GM23338 (cell line): ENCODE measurements around the gene DNAH9. TPM values are rescaled to one million over a fixed set of nuclear protein-coding genes. Genes with fewer than 3 reads are reported as not detected.

ENCODE experiments used
- ATAC-seq: fragments of 200-7000 bp; cut with Tn5 transposase; 3 replicates; pipeline ENCODE4 v1.9.1; 2020
- DNase-seq: peaks from one replicate; pipeline ENCODE4 v3.0.0-alpha.2; 2015; ENCODE audit warnings: low spot score
- H2AFZ ChIP-seq: fragments of 200-600 bp; sonication (generic); 2 replicates; pipeline ENCODE4 v1.8.0; 2016; ENCODE audit warnings: antibody characterized with exemption, mild to moderate bottlenecking, moderate library complexity
- H3F3A ChIP-seq: fragments of 200-600 bp; sonication (generic); replicated peaks from 2 replicates; pipeline ENCODE4 v1.8.0; 2017; ENCODE audit warnings: antibody characterized with exemption, mixed run types, low read depth
- H3K27ac ChIP-seq: fragments of 200-600 bp; sonication (generic); 2 replicates; pipeline ENCODE4 v1.6.1; 2016; ENCODE audit warnings: low read depth
- H3K27me3 ChIP-seq: fragments of 200-600 bp; sonication (generic); 2 replicates; pipeline ENCODE4 v1.8.0; 2016; ENCODE audit warnings: mild to moderate bottlenecking, mixed run types, moderate library complexity; ENCODE audit not compliant: insufficient read depth
- H3K36me3 ChIP-seq: fragments of 200-600 bp; sonication (generic); 2 replicates; pipeline ENCODE4 v1.8.0; 2016; ENCODE audit warnings: mild to moderate bottlenecking; ENCODE audit not compliant: insufficient read depth
- H3K4me1 ChIP-seq: fragments of 200-600 bp; sonication (generic); 2 replicates; pipeline ENCODE4 v1.8.0; 2016; ENCODE audit warnings: mild to moderate bottlenecking, moderate library complexity; ENCODE audit not compliant: insufficient read depth
- H3K4me2 ChIP-seq: fragments of 200-600 bp; sonication (generic); 2 replicates; pipeline ENCODE4 v1.7.1; 2017; ENCODE audit warnings: mixed run types
- H3K4me3 ChIP-seq: fragments of 200-600 bp; sonication (generic); 2 replicates; pipeline ENCODE4 v1.6.1; 2016; ENCODE audit warnings: mixed run types
- H3K79me2 ChIP-seq: fragments of 200-600 bp; sonication (generic); replicated peaks from 2 replicates; pipeline ENCODE4 v1.8.0; 2017; ENCODE audit warnings: mild to moderate bottlenecking; ENCODE audit not compliant: insufficient read depth
- H3K9me2 ChIP-seq: fragments of 200-600 bp; sonication (generic); 2 replicates; pipeline ENCODE4 v1.8.0; 2017; ENCODE audit not compliant: insufficient read depth
- H4K20me1 ChIP-seq: fragments of 200-600 bp; sonication (generic); replicated peaks from 2 replicates; pipeline ENCODE4 v1.8.0; 2017; ENCODE audit warnings: mild to moderate bottlenecking; ENCODE audit not compliant: insufficient read depth
- H3K27ac Mint-ChIP-seq: 2 replicates; pipeline ENCODE4 v1.8.0; 2020; ENCODE audit warnings: inconsistent platforms, mild to moderate bottlenecking, moderate library complexity, mixed read lengths
- H3K27me3 Mint-ChIP-seq: 3 replicates; pipeline ENCODE4 v1.8.0; 2022; ENCODE audit warnings: low read depth, mild to moderate bottlenecking, moderate library complexity, mixed read lengths, inconsistent platforms; ENCODE audit not compliant: insufficient read depth, poor library complexity
- H3K36me3 Mint-ChIP-seq: 3 replicates; pipeline ENCODE4 v1.8.0; 2021; ENCODE audit warnings: low read depth, mild to moderate bottlenecking, inconsistent platforms, moderate library complexity, mixed read lengths
- H3K4me1 Mint-ChIP-seq: 3 replicates; pipeline ENCODE4 v1.8.0; 2020; ENCODE audit warnings: mild to moderate bottlenecking, inconsistent platforms, mixed read lengths
- H3K4me3 Mint-ChIP-seq: 3 replicates; pipeline ENCODE4 v1.8.0; 2021; ENCODE audit warnings: moderate library complexity, mild to moderate bottlenecking, inconsistent platforms, mixed read lengths
- H3K9me3 Mint-ChIP-seq: 3 replicates; pipeline ENCODE4 v1.8.0; 2020; ENCODE audit warnings: moderate library complexity, mild to moderate bottlenecking, inconsistent platforms, mixed read lengths
- CREB1 ChIP-seq: fragments of 250-450 bp; sonication (Bioruptor Pico); IDR thresholded peaks from 2 replicates; pipeline ENCODE4 v1.5.0; 2020; ENCODE audit warnings: low read depth, mild to moderate bottlenecking, moderate library complexity
- EZH2 ChIP-seq: fragments of 200-600 bp; sonication (generic); IDR thresholded peaks from one replicate; pipeline ENCODE4 v1.8.0; 2017; ENCODE audit warnings: antibody characterized with exemption, mild to moderate bottlenecking, low read depth; ENCODE audit not compliant: unreplicated experiment
- EZH2phosphoT487 ChIP-seq: fragments of 200-600 bp; sonication (generic); IDR thresholded peaks from one replicate; pipeline ENCODE4 v1.8.1; 2018; ENCODE audit warnings: antibody characterized with exemption; ENCODE audit not compliant: unreplicated experiment
- JUNB ChIP-seq: IDR thresholded peaks from one replicate; pipeline ENCODE4 v1.6.1; 2016; ENCODE audit warnings: antibody characterized with exemption; ENCODE audit not compliant: unreplicated experiment
- NANOG ChIP-seq: IDR thresholded peaks from 2 replicates; pipeline ENCODE4 v1.6.1; 2016; ENCODE audit warnings: antibody characterized with exemption, borderline replicate concordance
- POLR2AphosphoS5 ChIP-seq: IDR thresholded peaks from 2 replicates; pipeline ENCODE4 v1.6.1; 2016; ENCODE audit warnings: antibody characterized with exemption, low read depth
- REST ChIP-seq: IDR thresholded peaks from one replicate; pipeline ENCODE4 v1.6.1; 2018; ENCODE audit warnings: antibody characterized with exemption; ENCODE audit not compliant: unreplicated experiment
- STAT1 ChIP-seq: IDR thresholded peaks from one replicate; pipeline ENCODE4 v1.6.1; 2016; ENCODE audit warnings: antibody characterized with exemption; ENCODE audit not compliant: unreplicated experiment
- ZNF114 ChIP-seq: fragments of 250-450 bp; sonication (Bioruptor Pico); IDR thresholded peaks from 2 replicates; pipeline ENCODE4 v1.5.0; 2020; ENCODE audit warnings: mild to moderate bottlenecking, moderate library complexity
- ZNF331 ChIP-seq: fragments of 250-450 bp; sonication (Bioruptor Pico); IDR thresholded peaks from 2 replicates; pipeline ENCODE4 v1.5.0; 2020; ENCODE audit warnings: low read depth, mild to moderate bottlenecking, moderate library complexity
- polyA plus RNA-seq: library from polyadenylated mRNA; unstranded; fragments of >200 nt; fragmentation: Nextera tagmentation; extraction: Ambion mirVana; gene quantifications from 2 replicates; pipeline ENCODE4 v1.2.1, GENCODE V29; 2016
- total RNA-seq: library from RNA; depleted of rRNA; stranded (reverse); fragments of >200 nt; shearing (Covaris generic); gene quantifications from 2 replicates; pipeline ENCODE4 v1.2.3, GENCODE V29; 2014
- TF ChIP-seq, protein P1 (sequence below), 2 experiments: fragments of 200-600 bp in 1 of 2; sonication (generic) in 1 of 2; conservative IDR thresholded peaks; 2 replicates each; pipeline versions ENCODE4 v1.5.1 to v1.6.1; 2016 to 2017; ENCODE audit warnings: antibody characterized with exemption in 2 of 2, low read depth in 2 of 2, mild to moderate bottlenecking in 2 of 2, moderate library complexity in 1 of 2
- TF ChIP-seq, protein P2 (sequence below): IDR thresholded peaks from 2 replicates; pipeline ENCODE4 v1.6.1; 2016; ENCODE audit warnings: antibody characterized with exemption
- TF ChIP-seq, protein P3 (sequence below): fragments of 250-450 bp; sonication (Bioruptor Pico); IDR thresholded peaks from 2 replicates; pipeline ENCODE4 v1.5.0; 2020; ENCODE audit warnings: mild to moderate bottlenecking, moderate library complexity

Gene DNAH9
- total and polyA plus RNA-seq, 2 experiments from 2014 or later, result not detected

DNA sequence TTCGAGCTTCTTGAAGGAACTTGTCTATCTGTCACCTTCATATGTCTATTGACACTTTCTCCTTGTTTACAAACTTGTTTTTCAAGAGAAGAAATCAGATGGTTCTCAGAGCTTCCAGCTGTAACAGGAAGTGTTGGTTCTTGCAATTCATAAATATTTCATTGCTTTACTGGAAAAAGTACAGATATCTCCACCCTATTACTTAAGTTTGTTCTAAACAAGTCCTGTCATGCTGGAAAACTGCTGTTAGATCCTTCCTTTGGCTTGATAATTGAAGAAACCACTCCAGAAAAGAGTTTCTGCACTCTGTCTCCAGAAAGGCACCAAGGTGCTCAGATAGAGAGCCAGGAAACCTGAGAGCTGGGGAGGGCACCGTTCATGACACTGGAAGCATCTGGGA is 181.6 kb downstream of the DNAH9 start:
- H3K4me3 Mint-ChIP-seq, result no peak overlapping the region
- Histone ChIP-seq H2AFZ (no peak overlapping the region), H4K20me1 (no peaks in the 10 kb centered on the region), H3K79me2 (no peaks in the 10 kb centered on the region), H3K27me3 (no peaks in the 10 kb centered on the region), H3K27ac (no peak overlapping the region), H3K4me2 (no peak overlapping the region), H3K36me3 (peaks cover 9% of the 10 kb centered on the region; the same call in 1 of the 2 replicates), H3K4me3 (no peak overlapping the region), H3K4me1 (no peaks in the 10 kb centered on the region), H3K9me2 (no peaks in the 10 kb centered on the region), H3F3A (no peaks in the 10 kb centered on the region)
- ATAC-seq, result no peak
- peaks cover 96% of the 10 kb centered on the region for H3K9me3 Mint-ChIP-seq
- TF ChIP-seq ZNF331 (CRISPR knock-in tag) (no peak), EZH2 (no peak), ZNF114 (CRISPR knock-in tag) (no peak), EZH2phosphoT487 (no peak), REST (no peak), NANOG (no peak), STAT1 (no peak), POLR2AphosphoS5 (no peak), CREB1 (no peak), JUNB (no peak)
- TF ChIP-seq, protein P1, sequence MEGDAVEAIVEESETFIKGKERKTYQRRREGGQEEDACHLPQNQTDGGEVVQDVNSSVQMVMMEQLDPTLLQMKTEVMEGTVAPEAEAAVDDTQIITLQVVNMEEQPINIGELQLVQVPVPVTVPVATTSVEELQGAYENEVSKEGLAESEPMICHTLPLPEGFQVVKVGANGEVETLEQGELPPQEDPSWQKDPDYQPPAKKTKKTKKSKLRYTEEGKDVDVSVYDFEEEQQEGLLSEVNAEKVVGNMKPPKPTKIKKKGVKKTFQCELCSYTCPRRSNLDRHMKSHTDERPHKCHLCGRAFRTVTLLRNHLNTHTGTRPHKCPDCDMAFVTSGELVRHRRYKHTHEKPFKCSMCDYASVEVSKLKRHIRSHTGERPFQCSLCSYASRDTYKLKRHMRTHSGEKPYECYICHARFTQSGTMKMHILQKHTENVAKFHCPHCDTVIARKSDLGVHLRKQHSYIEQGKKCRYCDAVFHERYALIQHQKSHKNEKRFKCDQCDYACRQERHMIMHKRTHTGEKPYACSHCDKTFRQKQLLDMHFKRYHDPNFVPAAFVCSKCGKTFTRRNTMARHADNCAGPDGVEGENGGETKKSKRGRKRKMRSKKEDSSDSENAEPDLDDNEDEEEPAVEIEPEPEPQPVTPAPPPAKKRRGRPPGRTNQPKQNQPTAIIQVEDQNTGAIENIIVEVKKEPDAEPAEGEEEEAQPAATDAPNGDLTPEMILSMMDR (conservative IDR thresholded peaks at IDR 0.05; ENCODE audit: low read depth in 2 of 2), result no peak
- TF ChIP-seq, protein P2, sequence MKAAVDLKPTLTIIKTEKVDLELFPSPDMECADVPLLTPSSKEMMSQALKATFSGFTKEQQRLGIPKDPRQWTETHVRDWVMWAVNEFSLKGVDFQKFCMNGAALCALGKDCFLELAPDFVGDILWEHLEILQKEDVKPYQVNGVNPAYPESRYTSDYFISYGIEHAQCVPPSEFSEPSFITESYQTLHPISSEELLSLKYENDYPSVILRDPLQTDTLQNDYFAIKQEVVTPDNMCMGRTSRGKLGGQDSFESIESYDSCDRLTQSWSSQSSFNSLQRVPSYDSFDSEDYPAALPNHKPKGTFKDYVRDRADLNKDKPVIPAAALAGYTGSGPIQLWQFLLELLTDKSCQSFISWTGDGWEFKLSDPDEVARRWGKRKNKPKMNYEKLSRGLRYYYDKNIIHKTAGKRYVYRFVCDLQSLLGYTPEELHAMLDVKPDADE, result no peak
- TF ChIP-seq, protein P3, sequence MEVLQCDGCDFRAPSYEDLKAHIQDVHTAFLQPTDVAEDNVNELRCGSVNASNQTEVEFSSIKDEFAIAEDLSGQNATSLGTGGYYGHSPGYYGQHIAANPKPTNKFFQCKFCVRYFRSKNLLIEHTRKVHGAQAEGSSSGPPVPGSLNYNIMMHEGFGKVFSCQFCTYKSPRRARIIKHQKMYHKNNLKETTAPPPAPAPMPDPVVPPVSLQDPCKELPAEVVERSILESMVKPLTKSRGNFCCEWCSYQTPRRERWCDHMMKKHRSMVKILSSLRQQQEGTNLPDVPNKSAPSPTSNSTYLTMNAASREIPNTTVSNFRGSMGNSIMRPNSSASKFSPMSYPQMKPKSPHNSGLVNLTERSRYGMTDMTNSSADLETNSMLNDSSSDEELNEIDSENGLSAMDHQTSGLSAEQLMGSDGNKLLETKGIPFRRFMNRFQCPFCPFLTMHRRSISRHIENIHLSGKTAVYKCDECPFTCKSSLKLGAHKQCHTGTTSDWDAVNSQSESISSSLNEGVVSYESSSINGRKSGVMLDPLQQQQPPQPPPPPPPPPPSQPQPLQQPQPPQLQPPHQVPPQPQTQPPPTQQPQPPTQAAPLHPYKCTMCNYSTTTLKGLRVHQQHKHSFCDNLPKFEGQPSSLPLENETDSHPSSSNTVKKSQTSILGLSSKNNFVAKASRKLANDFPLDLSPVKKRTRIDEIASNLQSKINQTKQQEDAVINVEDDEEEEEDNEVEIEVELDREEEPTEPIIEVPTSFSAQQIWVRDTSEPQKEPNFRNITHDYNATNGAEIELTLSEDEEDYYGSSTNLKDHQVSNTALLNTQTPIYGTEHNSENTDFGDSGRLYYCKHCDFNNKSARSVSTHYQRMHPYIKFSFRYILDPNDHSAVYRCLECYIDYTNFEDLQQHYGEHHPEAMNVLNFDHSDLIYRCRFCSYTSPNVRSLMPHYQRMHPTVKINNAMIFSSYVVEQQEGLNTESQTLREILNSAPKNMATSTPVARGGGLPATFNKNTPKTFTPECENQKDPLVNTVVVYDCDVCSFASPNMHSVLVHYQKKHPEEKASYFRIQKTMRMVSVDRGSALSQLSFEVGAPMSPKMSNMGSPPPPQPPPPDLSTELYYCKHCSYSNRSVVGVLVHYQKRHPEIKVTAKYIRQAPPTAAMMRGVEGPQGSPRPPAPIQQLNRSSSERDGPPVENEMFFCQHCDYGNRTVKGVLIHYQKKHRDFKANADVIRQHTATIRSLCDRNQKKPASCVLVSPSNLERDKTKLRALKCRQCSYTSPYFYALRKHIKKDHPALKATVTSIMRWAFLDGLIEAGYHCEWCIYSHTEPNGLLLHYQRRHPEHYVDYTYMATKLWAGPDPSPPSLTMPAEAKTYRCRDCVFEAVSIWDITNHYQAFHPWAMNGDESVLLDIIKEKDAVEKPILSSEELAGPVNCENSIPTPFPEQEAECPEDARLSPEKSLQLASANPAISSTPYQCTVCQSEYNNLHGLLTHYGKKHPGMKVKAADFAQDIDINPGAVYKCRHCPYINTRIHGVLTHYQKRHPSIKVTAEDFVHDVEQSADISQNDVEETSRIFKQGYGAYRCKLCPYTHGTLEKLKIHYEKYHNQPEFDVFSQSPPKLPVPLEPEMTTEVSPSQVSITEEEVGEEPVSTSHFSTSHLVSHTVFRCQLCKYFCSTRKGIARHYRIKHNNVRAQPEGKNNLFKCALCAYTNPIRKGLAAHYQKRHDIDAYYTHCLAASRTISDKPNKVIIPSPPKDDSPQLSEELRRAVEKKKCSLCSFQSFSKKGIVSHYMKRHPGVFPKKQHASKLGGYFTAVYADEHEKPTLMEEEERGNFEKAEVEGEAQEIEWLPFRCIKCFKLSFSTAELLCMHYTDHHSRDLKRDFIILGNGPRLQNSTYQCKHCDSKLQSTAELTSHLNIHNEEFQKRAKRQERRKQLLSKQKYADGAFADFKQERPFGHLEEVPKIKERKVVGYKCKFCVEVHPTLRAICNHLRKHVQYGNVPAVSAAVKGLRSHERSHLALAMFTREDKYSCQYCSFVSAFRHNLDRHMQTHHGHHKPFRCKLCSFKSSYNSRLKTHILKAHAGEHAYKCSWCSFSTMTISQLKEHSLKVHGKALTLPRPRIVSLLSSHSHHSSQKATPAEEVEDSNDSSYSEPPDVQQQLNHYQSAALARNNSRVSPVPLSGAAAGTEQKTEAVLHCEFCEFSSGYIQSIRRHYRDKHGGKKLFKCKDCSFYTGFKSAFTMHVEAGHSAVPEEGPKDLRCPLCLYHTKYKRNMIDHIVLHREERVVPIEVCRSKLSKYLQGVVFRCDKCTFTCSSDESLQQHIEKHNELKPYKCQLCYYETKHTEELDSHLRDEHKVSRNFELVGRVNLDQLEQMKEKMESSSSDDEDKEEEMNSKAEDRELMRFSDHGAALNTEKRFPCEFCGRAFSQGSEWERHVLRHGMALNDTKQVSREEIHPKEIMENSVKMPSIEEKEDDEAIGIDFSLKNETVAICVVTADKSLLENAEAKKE (CRISPR knock-in tag), result no peak
- DNase-seq, result no peak
- H3K27ac Mint-ChIP-seq, result no peak overlapping the region
- peaks cover 47% of the 10 kb centered on the region for H3K36me3 Mint-ChIP-seq
- peaks cover 4% of the 10 kb centered on the region for H3K27me3 Mint-ChIP-seq
- no peaks in the 10 kb centered on the region for H3K4me1 Mint-ChIP-seq
